H1 (cell line): ENCODE data around the gene SLC43A1. TPM values are rescaled to one million over a fixed set of nuclear protein-coding genes. Genes with fewer than 3 reads are reported as not detected.

ENCODE experiments used
- CTCF ChIA-PET: fragments of 300-600 bp; sonication (Branson Sonifier 250); formaldehyde crosslinking; loops from one replicate; lab custom pipeline; 2021; ENCODE audit not compliant: partially characterized antibody; lab: Charles Lee
- POLR2A ChIA-PET: fragments of 300-600 bp; sonication (Branson Sonifier 250); formaldehyde crosslinking; loops from one replicate; lab custom pipeline; 2021; ENCODE audit warnings: inconsistent platforms; ENCODE audit not compliant: partially characterized antibody; lab: Charles Lee
- DNase-seq, 2 experiments: peaks; one replicate each; pipeline versions ENCODE4 v3.0.0 to v3.0.0-alpha.2; 2010 to 2022; ENCODE audit warnings: low spot score in 2 of 2, low read depth in 1 of 2, mixed read lengths in 1 of 2
- FAIRE-seq: peaks from 2 replicates; lab custom pipeline; 2011; peaks lifted over from hg19 to GRCh38; lab: Jason Lieb, UNC
- H2AFZ ChIP-seq: 2 replicates; pipeline ENCODE4 v1.8.1; 2012; ENCODE audit warnings: low read length, inconsistent platforms
- H2AK5ac ChIP-seq: 2 replicates; pipeline ENCODE4 v1.6.1; 2013; ENCODE audit warnings: low read depth, low read length
- H2BK120ac ChIP-seq: replicated peaks from 2 replicates; pipeline ENCODE3; 2013; ENCODE audit warnings: low read depth, low read length, inconsistent platforms
- H2BK12ac ChIP-seq: 2 replicates; pipeline ENCODE4 v1.6.1; 2013; ENCODE audit warnings: low read depth, low read length
- H2BK15ac ChIP-seq: 2 replicates; pipeline ENCODE4 v1.6.1; 2013; ENCODE audit warnings: low read length
- H2BK20ac ChIP-seq: 2 replicates; pipeline ENCODE4 v1.6.1; 2013; ENCODE audit warnings: low read length
- H2BK5ac ChIP-seq: 2 replicates; pipeline ENCODE4 v1.6.1; 2013; ENCODE audit warnings: low read depth, low read length
- H3K14ac ChIP-seq: 2 replicates; pipeline ENCODE4 v1.6.1; 2013; ENCODE audit warnings: inconsistent platforms; ENCODE audit not compliant: insufficient read length
- H3K18ac ChIP-seq: 2 replicates; pipeline ENCODE4 v1.6.1; 2013; ENCODE audit warnings: low read length; ENCODE audit errors: extremely low read depth
- H3K23ac ChIP-seq: 2 replicates; pipeline ENCODE4 v1.6.1; 2013; ENCODE audit warnings: inconsistent platforms; ENCODE audit not compliant: insufficient read length
- H3K23me2 ChIP-seq: 2 replicates; pipeline ENCODE4 v1.6.1; 2013; ENCODE audit warnings: low read depth, low read length
- H3K27ac ChIP-seq: 2 replicates; pipeline ENCODE4 v1.6.1; 2011; ENCODE audit warnings: low read depth, low read length, inconsistent platforms
- H3K27me3 ChIP-seq, 4 experiments: replicated peaks in 1 of 4; 1 replicate in 1 of 4; 2 replicates in 3 of 4; pipeline versions ENCODE4 v1.6.1 to v1.8.1; 2011 to 2013; ENCODE audit warnings: low read length in 3 of 4, mild to moderate bottlenecking in 3 of 4, inconsistent platforms in 2 of 4, mixed read lengths in 2 of 4, moderate library complexity in 1 of 4; ENCODE audit not compliant: control insufficient read depth in 3 of 4, insufficient read depth in 3 of 4; ENCODE audit errors: extremely low read depth in 1 of 4
- H3K36me3 ChIP-seq, 4 experiments: 2 replicates each; pipeline versions ENCODE4 v1.6.1 to v1.8.1; 2011 to 2013; ENCODE audit warnings: mild to moderate bottlenecking in 4 of 4, low read length in 3 of 4, moderate library complexity in 2 of 4, control low read depth in 1 of 4, inconsistent platforms in 1 of 4; ENCODE audit not compliant: insufficient read depth in 4 of 4, control insufficient read depth in 2 of 4
- H3K4ac ChIP-seq: replicated peaks from 2 replicates; pipeline ENCODE3; 2013; ENCODE audit warnings: low read length, low read depth, mixed read lengths, inconsistent platforms; ENCODE audit not compliant: insufficient read length
- H3K4me1 ChIP-seq, 4 experiments: replicated peaks in 1 of 4; 1 replicate in 1 of 4; 2 replicates in 3 of 4; pipeline versions ENCODE4 v1.6.1 to v1.8.1; 2011 to 2013; ENCODE audit warnings: low read length in 3 of 4, inconsistent platforms in 2 of 4, mixed read lengths in 1 of 4; ENCODE audit not compliant: insufficient read depth in 4 of 4, control insufficient read depth in 3 of 4
- H3K4me2 ChIP-seq, 2 experiments: 2 replicates each; pipeline versions ENCODE4 v1.6.1 to v1.8.1; 2011 to 2013; ENCODE audit warnings: low read depth in 2 of 2, low read length in 2 of 2, control low read depth in 1 of 2, inconsistent platforms in 1 of 2, mild to moderate bottlenecking in 1 of 2; ENCODE audit not compliant: insufficient read depth in 1 of 2
- H3K4me3 ChIP-seq, 4 experiments: fragments of 200-600, 300-600 bp in 1 of 4; sonication (generic), shearing (Covaris generic), sonication (Bioruptor Twin) in 1 of 4; 2 replicates each; pipeline versions ENCODE4 v1.5.1 to v1.8.1; 2011 to 2016; ENCODE audit warnings: low read length in 4 of 4, low read depth in 3 of 4, control low read depth in 2 of 4, inconsistent platforms in 2 of 4, mild to moderate bottlenecking in 2 of 4, mixed read lengths in 1 of 4, moderate library complexity in 1 of 4; ENCODE audit not compliant: insufficient read depth in 2 of 4; ENCODE audit errors: extremely low read depth in 1 of 4
- H3K56ac ChIP-seq: replicated peaks from 2 replicates; pipeline ENCODE3; 2013; ENCODE audit warnings: low read depth, mild to moderate bottlenecking, mixed read lengths, low read length, inconsistent platforms; ENCODE audit not compliant: insufficient read length
- H3K79me1 ChIP-seq: 2 replicates; pipeline ENCODE4 v1.6.1; 2013; ENCODE audit warnings: low read depth, low read length, control low read depth
- H3K79me2 ChIP-seq, 2 experiments: 2 replicates each; pipeline versions ENCODE4 v1.6.1 to v1.8.1; 2012 to 2013; ENCODE audit warnings: low read length in 2 of 2, mild to moderate bottlenecking in 2 of 2, inconsistent platforms in 1 of 2; ENCODE audit not compliant: insufficient read depth in 2 of 2, control insufficient read depth in 1 of 2
- H3K9ac ChIP-seq, 4 experiments: replicated peaks in 1 of 4; 1 replicate in 1 of 4; 2 replicates in 3 of 4; pipeline versions ENCODE4 v1.6.1 to v1.8.1; 2011 to 2013; ENCODE audit warnings: low read depth in 3 of 4, low read length in 3 of 4, control low read depth in 2 of 4, mild to moderate bottlenecking in 2 of 4, moderate library complexity in 2 of 4, inconsistent platforms in 1 of 4; ENCODE audit errors: extremely low read depth in 1 of 4
- H3K9me3 ChIP-seq, 2 experiments: 2 replicates each; pipeline versions ENCODE4 v1.6.1 to v1.8.1; 2012 to 2013; ENCODE audit warnings: mild to moderate bottlenecking in 2 of 2, moderate library complexity in 2 of 2, control low read depth in 1 of 2, inconsistent platforms in 1 of 2, low read depth in 1 of 2, low read length in 1 of 2, mixed read lengths in 1 of 2; ENCODE audit not compliant: insufficient read depth in 2 of 2
- H4K20me1 ChIP-seq, 2 experiments: replicated peaks in 1 of 2; 2 replicates each; pipeline versions ENCODE3 to v1.8.1; 2011 to 2013; ENCODE audit warnings: inconsistent platforms in 2 of 2, low read length in 2 of 2, mild to moderate bottlenecking in 1 of 2; ENCODE audit not compliant: insufficient read depth in 2 of 2, control insufficient read depth in 1 of 2
- H4K5ac ChIP-seq: 2 replicates; pipeline ENCODE4 v1.6.1; 2013; ENCODE audit warnings: low read length, low read depth, mixed read lengths, inconsistent platforms; ENCODE audit not compliant: insufficient read length
- H4K8ac ChIP-seq: 2 replicates; pipeline ENCODE4 v1.8.0; 2013; ENCODE audit warnings: mild to moderate bottlenecking, moderate library complexity, low read length, inconsistent platforms; ENCODE audit not compliant: insufficient read depth; ENCODE audit errors: extremely low read depth
- H4K91ac ChIP-seq: replicated peaks from 2 replicates; pipeline ENCODE3; 2013; ENCODE audit warnings: low read length, mixed read lengths, inconsistent platforms; ENCODE audit not compliant: insufficient read length
- BCL11A ChIP-seq, 2 experiments: IDR thresholded peaks; one replicate each; pipeline ENCODE4 v1.6.1; 2011; ENCODE audit warnings: low read depth in 2 of 2, low read length in 2 of 2, mild to moderate bottlenecking in 2 of 2
- CREB1 ChIP-seq: IDR thresholded peaks from 2 replicates; pipeline ENCODE4 v1.6.1; 2012; ENCODE audit warnings: inconsistent platforms
- EZH2 ChIP-seq: fragments of 200-600 bp; sonication (generic); IDR thresholded peaks from 2 replicates; pipeline ENCODE4 v1.7.1; 2012; ENCODE audit warnings: low read depth, mild to moderate bottlenecking, moderate library complexity, low read length, inconsistent platforms; ENCODE audit not compliant: severe bottlenecking
- HDAC6 ChIP-seq: IDR thresholded peaks from one replicate; pipeline ENCODE4 v1.7.1; 2012; ENCODE audit warnings: low read depth, mild to moderate bottlenecking, inconsistent platforms, low read length, moderate library complexity
- KDM1A ChIP-seq: fragments of 200-600, 300-600 bp; sonication (generic); IDR thresholded peaks from 2 replicates; pipeline ENCODE4 v1.7.1; 2016; ENCODE audit warnings: mild to moderate bottlenecking, low read length, borderline replicate concordance
- KDM5A ChIP-seq: fragments of 200-600 bp; IDR thresholded peaks from 2 replicates; pipeline ENCODE4 v1.7.1; 2012; ENCODE audit warnings: mild to moderate bottlenecking, low read length, inconsistent platforms, mixed read lengths
- MAX ChIP-seq: IDR thresholded peaks from 2 replicates; pipeline ENCODE4 v1.6.1; 2012; ENCODE audit warnings: inconsistent platforms
- POLR2A ChIP-seq, 2 experiments: IDR thresholded peaks; 1 replicate in 1 of 2; 2 replicates in 1 of 2; pipeline ENCODE4 v1.6.1; 2011; ENCODE audit warnings: low read depth in 2 of 2, low read length in 2 of 2, mild to moderate bottlenecking in 2 of 2; ENCODE audit errors: control extremely low read depth in 1 of 2
- RAD21 ChIP-seq, 2 experiments: IDR thresholded peaks in 1 of 2; conservative IDR thresholded peaks in 1 of 2; 2 replicates each; pipeline ENCODE4 v1.6.1; 2011; ENCODE audit warnings: low read depth in 2 of 2, low read length in 2 of 2, improper control_type of control experiment in 1 of 2, inconsistent platforms in 1 of 2, mild to moderate bottlenecking in 1 of 2, moderate library complexity in 1 of 2
- RFX5 ChIP-seq: IDR thresholded peaks from 2 replicates; pipeline ENCODE4 v1.6.1; 2011; ENCODE audit warnings: low read depth, low read length, improper control_type of control experiment, borderline replicate concordance
- SP2 ChIP-seq: IDR thresholded peaks from 2 replicates; pipeline ENCODE4 v1.6.1; 2012; ENCODE audit warnings: mild to moderate bottlenecking, low read length, inconsistent platforms
- TBP ChIP-seq: IDR thresholded peaks from 2 replicates; pipeline ENCODE4 v1.6.1; 2011; ENCODE audit warnings: low read depth, low read length, improper control_type of control experiment
- USF2 ChIP-seq: IDR thresholded peaks from 2 replicates; pipeline ENCODE4 v1.6.1; 2011; ENCODE audit warnings: low read length, improper control_type of control experiment
- WGBS, 2 experiments: shearing (Covaris generic) in 1 of 2; methylation state at CpG; one replicate each; pipeline versions ENCODE4 v1.1.6 to v1.1.7; 2013 to 2015; ENCODE audit warnings: low lambda C conversion rate in 2 of 2, mixed read lengths in 2 of 2, inconsistent platforms in 1 of 2, low coverage in 1 of 2, missing lambda C conversion rate in 1 of 2; ENCODE audit not compliant: insufficient replicate concordance in 2 of 2, insufficient coverage in 1 of 2, insufficient read length in 1 of 2; ENCODE audit errors: extremely low coverage in 1 of 2, missing lambda C conversion rate in 1 of 2; 5-methylcytosine and 5-hydroxymethylcytosine counted together
- polyA plus RNA-seq, 7 experiments: library from polyadenylated mRNA; depleted of rRNA in 3 of 7; stranded (reverse) in 5 of 7; unstranded in 2 of 7; fragments of >200 nt in 5 of 7; fragments of 200-250 nt in 2 of 7; gene quantifications; 1 replicate in 5 of 7; 2 replicates in 1 of 7; 4 replicates in 1 of 7; pipeline versions ENCODE4 v1.2.1 to v1.2.3, GENCODE V29; 2011 to 2013; ENCODE audit warnings: missing spikeins in 2 of 7, mixed read lengths in 2 of 7
- total RNA-seq: library from RNA; stranded (reverse); fragmentation: NEBNext Ultra II Directional; extraction: Animal tissue kit (Norgen Biotek cat#: 25700); gene quantifications from 2 replicates; pipeline ENCODE4 v1.2.1, GENCODE V29; 2021

SLC43A1 gene
- total and polyA plus RNA-seq, 2 of the 8 experiments (the other 6 are each of a cell fraction or from before 2014, with no cell fraction given), result 34.5 to 58.0 TPM

- no peaks in the 10 kb centered on the region for H3K23me2 ChIP-seq
- no peak overlapping the region for H4K8ac ChIP-seq
- POLR2A ChIA-PET, result interaction anchor here (0.7 to 1.7 kb wide), 4 partner anchors 9 to 215 kb away, joined by 3 to 6 read pairs (median 4); partner anchors contain the start of gene SLC43A3
- H2AK5ac ChIP-seq, result no peak overlapping the region
- no peak overlapping the region for H2BK15ac ChIP-seq
- TF ChIP-seq KDM5A (no peak), EZH2 (no peak), BCL11A (IDR thresholded peaks at IDR 0.05; ENCODE audit: low read depth in 2 of 2, low read length in 2 of 2) (no peak), CREB1 (no peak), USF2 (no peak), TBP (no peak), SP2 (no peak), HDAC6 (no peak), KDM1A (no peak), RAD21 (IDR thresholded peaks at IDR 0.05 in 1 of 2, conservative IDR thresholded peaks at IDR 0.05 in 1 of 2; ENCODE audit: low read depth in 2 of 2, low read length in 2 of 2) (no peak), MAX (no peak), POLR2A (IDR thresholded peaks at IDR 0.05; ENCODE audit: control extremely low read depth in 1 of 2, low read depth in 2 of 2, low read length in 2 of 2) (no peak), RFX5 (no peak)
- DNase-seq, result no peak
- H3K56ac ChIP-seq, result no peak overlapping the region
- H2BK12ac ChIP-seq, result no peak overlapping the region
- CTCF ChIA-PET, result interaction anchor here (0.9 to 12.5 kb wide), 9 partner anchors 8 to 431 kb away, joined by 3 to 97 read pairs (median 3); partner anchors contain the start of genes RTN4RL2 and UBE2L6
- 88% methylated on average over 7 of the region's 7 CpGs; no CpG with 5 or more reads in 1 of the 2 experiments for WGBS, 2 experiments
- 0 out of 7 replicates have a peak, but pooled peaks cover 0 to 5% (median 0%) of the 10 kb centered on the region in 4 experiments for H3K27me3 ChIP-seq
- H3K79me1 ChIP-seq, result no peaks in the 10 kb centered on the region
- no peaks in the 10 kb centered on the region for H3K36me3 ChIP-seq
- no peak overlapping the region for H4K5ac ChIP-seq
- H3K79me2 ChIP-seq, result no peaks in the 10 kb centered on the region
- no peak overlapping the region for H3K4me3 ChIP-seq
- no peak for FAIRE-seq
- H3K14ac ChIP-seq, result no peak overlapping the region
- no peak overlapping the region for H3K4me2 ChIP-seq
- H2BK5ac ChIP-seq, result no peak overlapping the region
- H2AFZ ChIP-seq, result no peak overlapping the region
- no peak overlapping the region for H2BK20ac ChIP-seq
- H3K4ac ChIP-seq, result no peak overlapping the region
- no peak overlapping the region for H3K23ac ChIP-seq
- no peak overlapping the region for H3K9ac ChIP-seq
- no peak overlapping the region for H4K91ac ChIP-seq
- H3K4me1 ChIP-seq, result no peaks in the 10 kb centered on the region
- no peak overlapping the region for H3K27ac ChIP-seq
- H4K20me1 ChIP-seq, result no peaks in the 10 kb centered on the region
- H3K9me3 ChIP-seq, result no peaks in the 10 kb centered on the region
- H2BK120ac ChIP-seq, result no peak overlapping the region
- no peak overlapping the region for H3K18ac ChIP-seq
Measured at GRCh38 chr11:57436031-57436430, 79.5 kb downstream of the SLC43A1 start.
